Endothelial cell of umbilical vein (primary cell): ENCODE data around the gene KCNQ5.

Experiments
- CTCF ChIP-seq, 2 donors: IDR thresholded peaks; 1 replicate in 1 of 2; 2 replicates in 1 of 2; pipeline ENCODE4 v1.5.1; 2011; ENCODE audit warnings: low read length in 2 of 2, mild to moderate bottlenecking in 2 of 2, moderate library complexity in 2 of 2, control low read depth in 1 of 2, inconsistent platforms in 1 of 2, low read depth in 1 of 2; ENCODE audit not compliant: insufficient read depth in 1 of 2; ENCODE audit errors: extremely low read depth in 1 of 2
- EZH2 ChIP-seq: IDR thresholded peaks from 2 replicates; pipeline ENCODE4 v1.6.1; 2012; ENCODE audit warnings: borderline replicate concordance, low read depth, mild to moderate bottlenecking, moderate library complexity, low read length, inconsistent platforms; ENCODE audit not compliant: severe bottlenecking
- FOS ChIP-seq: IDR thresholded peaks from 2 replicates; pipeline ENCODE4 v1.6.1; 2011; ENCODE audit warnings: mild to moderate bottlenecking, low read length, moderate library complexity, borderline replicate concordance; ENCODE audit not compliant: insufficient read depth
- POLR2A ChIP-seq: IDR thresholded peaks from 2 replicates; pipeline ENCODE4 v1.6.1; 2012; ENCODE audit warnings: low read depth, mild to moderate bottlenecking, control low read depth, low read length

GRCh38 chr6:72793641-72794395 lies 172.0 kb downstream of the KCNQ5 start:
- TF ChIP-seq CTCF (IDR thresholded peaks at IDR 0.05; ENCODE audit: extremely low read depth in 1 of 2, insufficient read depth in 1 of 2, low read depth in 1 of 2, low read length in 2 of 2) (no peak), EZH2 (no peak), POLR2A (no peak), FOS (no peak)
